HG03575 (cell line): ENCODE results near the gene C17orf100.

ENCODE experiments used
- ATAC-seq: cut with Tn5 transposase; IDR thresholded peaks from one replicate; pipeline ENCODE4 v1.9.1; 2021; ENCODE audit not compliant: unreplicated experiment, insufficient number of reproducible peaks, low FRiP score; ENCODE audit errors: extremely low read depth

Gene C17orf100

GRCh38 chr17:6651354-6651918 lies at the start of gene C17orf100, which contains the start of gene MED31:
TSS of gene C17orf100 (plus strand) at chr17:6651762. CDS start at chr17:6651914, 152 bp downstream.
TSS of gene MED31 (minus strand) at chr17:6651605. CDS start at chr17:6651528, 77 bp downstream.
- no peak for ATAC-seq

GRCh38 chr17:6602141-6602540 lies 49.4 kb upstream of the C17orf100 start:
- no peak for ATAC-seq

DNA sequence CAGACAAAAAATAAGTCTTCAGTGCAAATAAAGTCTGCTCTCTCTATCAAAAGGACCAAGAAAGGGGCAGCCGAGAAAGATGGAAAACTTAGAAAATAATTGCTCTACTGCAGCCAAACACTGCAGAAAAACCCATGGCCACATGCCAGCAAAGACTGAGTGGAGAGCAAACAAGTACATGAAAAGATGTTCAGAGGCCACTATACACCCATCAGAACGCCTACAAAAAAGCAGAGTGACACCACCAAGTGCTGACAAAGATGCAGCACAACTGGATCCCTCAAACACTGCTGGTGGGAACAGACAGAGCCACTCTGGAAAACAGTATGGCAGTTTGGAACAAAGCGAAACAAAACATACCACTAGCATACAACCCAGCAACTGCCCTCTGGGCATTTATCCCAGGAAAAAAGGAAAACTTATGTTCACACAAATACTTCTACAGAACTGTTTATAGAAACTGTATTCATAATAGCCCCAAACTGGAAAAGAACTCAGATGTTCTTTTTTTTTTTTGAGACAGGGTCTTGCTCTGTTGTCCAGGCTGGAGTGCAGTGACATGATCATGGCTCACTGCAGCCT lies 47.7 kb upstream of the C17orf100 start:
- ATAC-seq, result no peak

DNA sequence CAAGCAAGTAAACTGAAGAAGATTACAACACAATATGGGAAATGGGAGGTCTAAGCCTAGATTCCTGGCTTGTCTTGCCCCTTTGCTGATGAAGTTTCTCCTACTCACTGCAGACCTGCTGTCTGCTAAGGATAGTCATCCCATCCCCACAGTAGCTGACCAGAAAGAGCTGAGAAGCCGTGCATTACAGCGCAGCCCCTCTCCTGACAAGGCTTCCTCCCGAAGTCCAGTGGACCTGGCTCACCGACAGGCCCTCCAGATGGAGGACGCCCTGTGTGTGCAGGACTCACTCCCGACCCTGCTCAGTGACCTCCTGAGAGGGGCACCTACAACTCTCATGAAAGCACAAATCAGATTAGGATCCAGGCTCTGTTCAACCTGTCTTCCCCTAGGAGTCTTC lies 46.4 kb upstream of the C17orf100 start:
- ATAC-seq, result no peak

- no peak for ATAC-seq
Measured at GRCh38 chr17:6608321-6608720, 43.2 kb upstream of the C17orf100 start.

DNA sequence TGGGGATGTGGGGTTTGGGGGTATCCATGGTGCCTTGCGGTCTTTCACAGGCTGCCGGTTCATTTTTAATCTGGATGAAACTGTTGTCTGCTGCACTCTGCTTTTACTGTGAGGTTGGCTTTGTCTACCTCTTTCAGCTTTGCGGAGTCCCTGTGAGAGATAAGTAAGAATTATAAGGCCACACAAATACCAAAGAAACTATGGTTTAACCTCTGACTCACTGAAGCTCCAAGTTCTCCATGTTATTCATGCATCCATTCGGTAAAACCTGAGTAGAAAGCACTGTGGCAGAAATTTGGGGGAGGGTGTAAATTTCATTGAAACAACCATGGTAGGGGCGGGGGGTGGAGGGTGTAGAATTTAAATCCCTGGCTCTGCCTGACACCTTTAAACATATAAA lies 41.6 kb upstream of the C17orf100 start:
- no peak for ATAC-seq

- ATAC-seq, result no peak
Measured at GRCh38 chr17:6611231-6611630, 40.3 kb upstream of the C17orf100 start.

- ATAC-seq, result no peak
Measured at GRCh38 chr17:6623941-6624340, 27.6 kb upstream of the C17orf100 start.

- ATAC-seq, result no peak
Measured at GRCh38 chr17:6626616-6627015, 24.9 kb upstream of the C17orf100 start.

- ATAC-seq, result no peak
Measured at GRCh38 chr17:6627019-6627418, 24.5 kb upstream of the C17orf100 start.

DNA sequence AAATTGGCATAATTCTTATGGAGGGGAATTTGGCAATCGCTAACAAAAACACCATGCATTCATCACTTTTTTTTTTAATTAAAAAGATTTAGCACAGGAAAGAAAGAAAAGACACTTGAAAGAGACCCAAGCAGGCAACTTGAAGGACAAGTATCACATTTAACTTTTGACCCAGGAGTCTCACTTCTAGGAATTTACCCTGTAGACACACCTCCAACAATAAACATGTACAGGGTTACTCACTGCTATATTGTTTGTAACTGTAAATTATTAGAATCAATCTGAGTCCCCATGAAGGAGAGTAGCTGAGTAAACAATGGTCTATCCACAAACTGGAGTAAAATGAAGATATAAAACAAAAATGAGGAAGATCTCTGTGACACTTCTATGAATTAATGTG lies 21.2 kb upstream of the C17orf100 start:
- no peak for ATAC-seq

GRCh38 chr17:6632530-6632929 lies 19.0 kb upstream of the C17orf100 start:
- ATAC-seq, result no peak

GRCh38 chr17:6633263-6633662 lies 18.3 kb upstream of the C17orf100 start:
- no peak for ATAC-seq

DNA sequence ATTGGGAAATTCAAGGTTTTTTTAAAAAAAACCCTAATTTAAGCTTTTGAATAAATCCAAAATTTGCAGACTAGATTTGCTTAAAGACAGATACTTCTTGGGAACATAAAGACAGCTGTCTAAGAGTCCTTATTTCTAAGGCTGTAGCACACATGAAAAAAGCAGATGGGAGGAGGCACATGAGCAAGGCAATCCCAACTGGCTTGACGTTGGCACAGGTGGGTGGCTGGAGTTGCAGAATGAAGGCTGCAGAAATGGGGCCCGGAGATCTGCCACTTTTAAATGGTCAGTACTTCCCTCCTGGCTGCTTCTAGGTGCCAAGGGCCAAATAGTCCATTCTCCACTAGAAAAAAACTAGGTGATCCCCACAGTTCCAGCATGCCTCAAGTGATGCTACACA lies 15.5 kb upstream of the C17orf100 start:
- ATAC-seq, result no peak

- no peak for ATAC-seq
Measured at GRCh38 chr17:6636616-6637457, 14.7 kb upstream of the C17orf100 start.

GRCh38 chr17:6637458-6637840 lies 14.1 kb upstream of the C17orf100 start:
- no peak for ATAC-seq

GRCh38 chr17:6638046-6638908 lies 13.3 kb upstream of the C17orf100 start:
- no peak for ATAC-seq

DNA sequence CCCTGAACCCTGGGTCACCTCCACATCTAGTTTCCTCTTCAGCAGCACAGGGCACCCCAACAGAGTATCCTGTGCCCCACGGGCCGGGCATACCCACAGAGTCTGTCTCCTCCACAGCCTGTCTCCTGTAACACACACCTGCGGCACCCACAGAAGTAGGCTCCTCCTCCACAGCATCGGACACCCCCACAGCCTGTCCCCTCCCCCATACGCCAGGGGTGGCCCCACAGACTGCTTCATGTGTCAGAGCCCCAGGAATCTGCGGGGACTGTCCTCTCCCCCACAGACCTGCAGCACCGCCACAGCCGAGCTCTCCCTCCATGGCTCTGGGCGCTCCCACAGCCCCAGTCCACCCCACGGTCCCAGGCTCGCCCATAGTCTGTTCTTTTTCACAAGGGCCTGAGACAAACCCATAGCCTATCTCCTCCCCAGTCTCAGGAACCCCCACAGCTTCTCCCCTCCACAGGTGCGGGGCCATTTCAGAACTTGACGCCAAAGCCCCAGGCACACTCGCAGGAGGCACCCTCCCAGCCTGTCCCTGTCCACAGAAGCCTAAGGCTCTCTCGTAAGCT lies 12.5 kb upstream of the C17orf100 start:
- ATAC-seq, result no peak
